Endothelial cell of umbilical vein (primary cell): Measurements from ENCODE around the gene IDH1. TPM values are rescaled to one million over a fixed set of nuclear protein-coding genes. Genes with fewer than 3 reads are reported as not detected.
"Not testable (repeated sequence)": the region's sequence is repeated elsewhere in the genome, so short reads cannot be mapped to it uniquely, and the experiment has no call there.

Source experiments
- BruUV-seq: library from RNA; stranded (reverse); fragments of 400-500 nt; replicated peaks from 2 replicates; lab custom pipeline; 2021; lab: Mats Ljungman, UMichigan
- CTCF ChIA-PET: fragments of 300-600, 350-600 bp; sonication (Branson Sonifier 250); formaldehyde crosslinking; loops from one replicate; lab custom pipeline; 2021; ENCODE audit warnings: antibody characterized with exemption, inconsistent platforms; lab: Charles Lee
- POLR2A ChIA-PET: fragments of 300-600, 350-600 bp; sonication (Branson Sonifier 250); formaldehyde crosslinking; loops from one replicate; lab custom pipeline; 2021; ENCODE audit warnings: antibody characterized with exemption, inconsistent platforms; lab: Charles Lee
- DNase-seq: peaks from one replicate; pipeline ENCODE4 v3.0.0-alpha.2; 2011; ENCODE audit warnings: low read depth, low spot score
- FAIRE-seq: peaks from 2 replicates; lab custom pipeline; 2011; peaks lifted over from hg19 to GRCh38; lab: Jason Lieb, UNC
- H2AFZ ChIP-seq: 2 replicates; pipeline ENCODE4 v1.6.0; 2012; ENCODE audit warnings: low read depth, low read length, control low read depth, inconsistent platforms
- H3K27ac ChIP-seq: 2 replicates; pipeline ENCODE4 v1.5.1; 2011; ENCODE audit warnings: low read depth, mild to moderate bottlenecking, control low read depth, low read length, moderate library complexity; ENCODE audit not compliant: insufficient read depth
- H3K27me3 ChIP-seq, 2 experiments: 2 replicates each; pipeline versions ENCODE4 v1.6.0 to v1.6.1; 2011; ENCODE audit warnings: low read length in 2 of 2, mixed read lengths in 1 of 2; ENCODE audit not compliant: control insufficient read depth in 2 of 2, insufficient read depth in 2 of 2
- H3K36me3 ChIP-seq, 2 experiments: 2 replicates in 1 of 2; 3 replicates in 1 of 2; pipeline ENCODE4 v1.5.1; 2011; ENCODE audit warnings: low read length in 2 of 2, mild to moderate bottlenecking in 1 of 2, moderate library complexity in 1 of 2; ENCODE audit not compliant: control insufficient read depth in 2 of 2, insufficient read depth in 2 of 2; ENCODE audit errors: extremely low read depth in 1 of 2
- H3K4me1 ChIP-seq: 3 replicates; pipeline ENCODE4 v1.5.1; 2011; ENCODE audit warnings: mild to moderate bottlenecking, low read length; ENCODE audit not compliant: control insufficient read depth, insufficient read depth; ENCODE audit errors: extremely low read depth
- H3K4me2 ChIP-seq: 2 replicates; pipeline ENCODE4 v1.6.1; 2011; ENCODE audit warnings: low read length, control low read depth, mixed read lengths; ENCODE audit not compliant: insufficient read depth
- H3K4me3 ChIP-seq, 3 experiments: fragments of 200-600 bp in 1 of 3; sonication (generic), shearing (Covaris generic) in 1 of 3; replicated peaks in 1 of 3; 2 replicates each; pipeline ENCODE4 v1.5.1; 2011 to 2016; ENCODE audit warnings: control low read depth in 3 of 3, low read length in 3 of 3, mild to moderate bottlenecking in 2 of 3, inconsistent platforms in 1 of 3, low read depth in 1 of 3, moderate library complexity in 1 of 3; ENCODE audit not compliant: insufficient read depth in 1 of 3
- H3K79me2 ChIP-seq: 2 replicates; pipeline ENCODE4 v1.6.0; 2012; ENCODE audit warnings: low read length, inconsistent platforms; ENCODE audit not compliant: control insufficient read depth, insufficient read depth
- H3K9ac ChIP-seq: replicated peaks from 2 replicates; pipeline ENCODE3; 2011; ENCODE audit warnings: low read length, control low read depth; ENCODE audit not compliant: insufficient read depth; ENCODE audit errors: extremely low read depth
- H3K9me1 ChIP-seq: replicated peaks from 3 replicates; pipeline ENCODE4 v1.6.0; 2011; ENCODE audit warnings: mild to moderate bottlenecking, low read length; ENCODE audit not compliant: control insufficient read depth, insufficient read depth; ENCODE audit errors: extremely low read depth
- H3K9me3 ChIP-seq: replicated peaks from 2 replicates; pipeline ENCODE4 v1.5.1; 2012; ENCODE audit warnings: low read length, inconsistent platforms; ENCODE audit not compliant: control insufficient read depth, insufficient read depth
- H4K20me1 ChIP-seq: replicated peaks from 2 replicates; pipeline ENCODE3; 2011; ENCODE audit warnings: mild to moderate bottlenecking, low read length; ENCODE audit not compliant: control insufficient read depth, insufficient read depth; ENCODE audit errors: extremely low read depth
- EZH2 ChIP-seq: IDR thresholded peaks from 2 replicates; pipeline ENCODE4 v1.6.1; 2012; ENCODE audit warnings: borderline replicate concordance, low read depth, mild to moderate bottlenecking, moderate library complexity, low read length, inconsistent platforms; ENCODE audit not compliant: severe bottlenecking
- FOS ChIP-seq: IDR thresholded peaks from 2 replicates; pipeline ENCODE4 v1.6.1; 2011; ENCODE audit warnings: mild to moderate bottlenecking, low read length, moderate library complexity, borderline replicate concordance; ENCODE audit not compliant: insufficient read depth
- GATA2 ChIP-seq: IDR thresholded peaks from 2 replicates; pipeline ENCODE4 v1.7.0; 2011; ENCODE audit warnings: low read depth, mild to moderate bottlenecking, moderate library complexity, mixed read lengths, low read length; ENCODE audit not compliant: insufficient read length, insufficient read depth
- JUN ChIP-seq: IDR thresholded peaks from 2 replicates; pipeline ENCODE4 v1.6.1; 2011; ENCODE audit warnings: borderline replicate concordance, low read depth; ENCODE audit not compliant: insufficient read length, insufficient read depth
- MAX ChIP-seq: IDR thresholded peaks from 2 replicates; pipeline ENCODE4 v1.6.1; 2011; ENCODE audit not compliant: insufficient read depth, insufficient read length
- MYC ChIP-seq: IDR thresholded peaks from one replicate; pipeline ENCODE4 v1.6.1; 2011; ENCODE audit warnings: mild to moderate bottlenecking, low read depth, low read length
- POLR2A ChIP-seq: IDR thresholded peaks from 2 replicates; pipeline ENCODE4 v1.6.1; 2012; ENCODE audit warnings: low read depth, mild to moderate bottlenecking, control low read depth, low read length
- POLR2AphosphoS5 ChIP-seq: IDR thresholded peaks from 2 replicates; pipeline ENCODE4 v1.6.1; 2012; ENCODE audit warnings: low read depth, mild to moderate bottlenecking, control low read depth, low read length, moderate library complexity; ENCODE audit not compliant: insufficient read depth
- dilution Hi-C: fragments of 300-500 bp; cut with MboI; formaldehyde crosslinking; loops from one replicate; pipeline ENCODE4 v1.15.0; 2019; ENCODE audit warnings: low sequenced_read_pairs; ENCODE audit not compliant: extremely low pct_ligation_motif_present
- intact Hi-C: fragments of 100-400 bp; cut with micrococcal nuclease; formaldehyde crosslinking; loops from one replicate; pipeline ENCODE4 v1.10.0; 2022
- polyA plus RNA-seq, 4 experiments: library from polyadenylated mRNA; depleted of rRNA in 3 of 4; stranded (reverse) in 3 of 4; unstranded in 1 of 4; fragments of >200 nt; gene quantifications; 2 replicates each; pipeline versions ENCODE4 v1.2.1 to v1.2.3, GENCODE V29; 2011 to 2012; ENCODE audit warnings: missing spikeins in 1 of 4
- total RNA-seq: library from RNA; stranded (reverse); gene quantifications from 2 replicates; pipeline ENCODE4 v1.2.3, GENCODE V29; 2021
- TF ChIP-seq, protein P1 (sequence below), 2 donors: IDR thresholded peaks; 1 replicate in 1 of 2; 2 replicates in 1 of 2; pipeline ENCODE4 v1.5.1; 2011; ENCODE audit warnings: low read length in 2 of 2, mild to moderate bottlenecking in 2 of 2, moderate library complexity in 2 of 2, control low read depth in 1 of 2, inconsistent platforms in 1 of 2, low read depth in 1 of 2; ENCODE audit not compliant: insufficient read depth in 1 of 2; ENCODE audit errors: extremely low read depth in 1 of 2

IDH1 gene
- total and polyA plus RNA-seq, 2 donors (not counting 3 experiments of a cell fraction or from before 2014, with no cell fraction given), result 63.1 to 107 TPM

DNA sequence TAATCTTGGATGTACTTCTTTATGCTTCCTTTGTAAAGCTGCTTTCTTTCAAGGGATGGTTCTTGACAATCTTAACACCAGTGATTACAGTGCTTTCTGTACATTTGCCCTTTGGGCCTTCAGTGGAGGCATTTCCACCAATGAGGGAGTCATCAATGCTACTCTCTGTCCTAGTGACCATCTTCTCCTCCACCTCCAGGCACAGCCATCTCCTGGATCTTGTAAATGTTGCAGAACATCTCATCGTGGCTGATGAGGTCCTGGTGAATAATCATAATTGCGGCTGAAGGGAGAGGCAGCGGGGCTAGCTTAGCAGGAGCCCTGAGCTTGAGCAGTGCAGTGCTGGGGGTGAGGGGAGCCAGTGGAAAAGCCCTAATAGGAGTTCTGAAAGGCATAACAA lies 32.5 kb downstream of the IDH1 start:
- Histone ChIP-seq H3K79me2 (no peaks in the 10 kb centered on the region), H3K4me3 (no peak overlapping the region), H3K36me3 (no peaks in the 10 kb centered on the region), H3K4me2 (no peak overlapping the region), H3K4me1 (no peaks in the 10 kb centered on the region), H3K9me3 (no peaks in the 10 kb centered on the region), H3K27ac (no peak overlapping the region), H4K20me1 (no peaks in the 10 kb centered on the region), H3K27me3 (no peaks in the 10 kb centered on the region), H3K9me1 (no peaks in the 10 kb centered on the region), H2AFZ (no peak overlapping the region), H3K9ac (no peak overlapping the region)
- no peak for DNase-seq
- TF ChIP-seq POLR2A, result no peak
- no peak for TF ChIP-seq POLR2AphosphoS5
- TF ChIP-seq MAX, result no peak
- no peak for TF ChIP-seq GATA2
- TF ChIP-seq JUN, result no peak
- no peak for TF ChIP-seq FOS
- TF ChIP-seq, protein P1, sequence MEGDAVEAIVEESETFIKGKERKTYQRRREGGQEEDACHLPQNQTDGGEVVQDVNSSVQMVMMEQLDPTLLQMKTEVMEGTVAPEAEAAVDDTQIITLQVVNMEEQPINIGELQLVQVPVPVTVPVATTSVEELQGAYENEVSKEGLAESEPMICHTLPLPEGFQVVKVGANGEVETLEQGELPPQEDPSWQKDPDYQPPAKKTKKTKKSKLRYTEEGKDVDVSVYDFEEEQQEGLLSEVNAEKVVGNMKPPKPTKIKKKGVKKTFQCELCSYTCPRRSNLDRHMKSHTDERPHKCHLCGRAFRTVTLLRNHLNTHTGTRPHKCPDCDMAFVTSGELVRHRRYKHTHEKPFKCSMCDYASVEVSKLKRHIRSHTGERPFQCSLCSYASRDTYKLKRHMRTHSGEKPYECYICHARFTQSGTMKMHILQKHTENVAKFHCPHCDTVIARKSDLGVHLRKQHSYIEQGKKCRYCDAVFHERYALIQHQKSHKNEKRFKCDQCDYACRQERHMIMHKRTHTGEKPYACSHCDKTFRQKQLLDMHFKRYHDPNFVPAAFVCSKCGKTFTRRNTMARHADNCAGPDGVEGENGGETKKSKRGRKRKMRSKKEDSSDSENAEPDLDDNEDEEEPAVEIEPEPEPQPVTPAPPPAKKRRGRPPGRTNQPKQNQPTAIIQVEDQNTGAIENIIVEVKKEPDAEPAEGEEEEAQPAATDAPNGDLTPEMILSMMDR (IDR thresholded peaks at IDR 0.05; ENCODE audit: extremely low read depth in 1 of 2, insufficient read depth in 1 of 2, low read depth in 1 of 2, low read length in 2 of 2), result no peak
- no peak for TF ChIP-seq MYC
- TF ChIP-seq EZH2, result no peak
- FAIRE-seq, result no peak
- intact Hi-C loops (no loop called here), dilution Hi-C loops (no loop called here)
- ChIA-PET CTCF (no interaction called here), POLR2A (no interaction called here)
- BruUV-seq, result no TSS peak

DNA sequence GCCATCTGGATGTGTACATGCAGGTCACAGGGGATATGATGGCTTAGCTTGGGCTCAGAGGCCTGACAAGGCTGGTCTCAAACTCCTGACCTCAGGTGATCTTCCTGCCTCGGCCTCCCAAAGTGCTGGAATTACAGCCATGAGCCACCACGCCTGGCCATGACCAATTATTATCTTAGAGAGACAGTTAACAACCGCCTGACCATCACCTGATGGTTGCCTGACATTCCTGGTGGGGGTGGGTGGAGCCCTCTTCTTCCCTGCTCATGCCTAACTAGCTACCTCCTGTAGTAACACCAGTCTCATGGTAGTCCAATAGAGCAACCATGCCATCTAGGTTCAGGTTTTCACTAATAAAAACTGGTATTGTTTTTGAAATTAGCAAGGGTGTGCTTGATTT lies 33.0 kb downstream of the IDH1 start:
- H4K20me1 ChIP-seq, H3K79me2 ChIP-seq, POLR2A ChIA-PET, H3K27me3 ChIP-seq, DNase-seq, H3K9me3 ChIP-seq, CTCF ChIA-PET, FAIRE-seq, H3K36me3 ChIP-seq, H2AFZ ChIP-seq, H3K9me1 ChIP-seq, dilution Hi-C loops, BruUV-seq, H3K9ac ChIP-seq, H3K4me2 ChIP-seq, intact Hi-C loops, H3K4me3 ChIP-seq, H3K27ac ChIP-seq, H3K4me1 ChIP-seq: not testable (repeated sequence)
